ENCODE measurements around the gene ACADL.

ACADL gene

DNA sequence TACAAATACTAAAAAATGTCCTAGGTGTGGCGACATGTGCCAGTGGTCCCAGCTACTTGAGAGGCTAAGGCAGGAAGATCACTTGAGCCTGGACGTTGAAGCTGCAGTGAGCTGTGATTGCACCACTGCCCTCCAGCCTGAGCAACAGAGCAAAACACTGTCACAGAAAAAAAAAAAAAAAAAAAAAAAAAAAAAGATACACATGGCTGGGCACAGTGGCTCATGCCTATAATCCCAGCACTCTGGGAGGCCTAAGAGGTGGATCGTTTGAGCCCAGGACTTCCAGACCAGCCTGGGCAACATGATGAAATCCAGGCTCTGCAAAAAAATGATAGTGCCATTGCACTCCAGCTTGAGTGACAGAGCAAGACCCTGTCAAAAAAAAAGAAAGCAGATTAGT lies 67.7 kb downstream of the ACADL start:
- no peak overlapping the region for H3K4me3 ChIP-seq (ENCODE audit: low read depth in 1 of 5, low read length in 5 of 5)
- no peaks in the 10 kb centered on the region for H3K27me3 ChIP-seq (ENCODE audit: control insufficient read depth in 5 of 5, insufficient read depth in 4 of 5, low read length in 5 of 5)
- peaks cover 0 to 5% (median 1%) of the 10 kb centered on the region in 5 donors for H3K4me1 ChIP-seq (ENCODE audit: control insufficient read depth in 5 of 5, insufficient read depth in 5 of 5, low read length in 5 of 5)
- H3K9ac ChIP-seq (ENCODE audit: low read length in 5 of 5), result no peak overlapping the region
- peaks cover 10 to 17% (median 14%) of the 10 kb centered on the region in 5 donors for H3K36me3 ChIP-seq (ENCODE audit: control insufficient read depth in 5 of 5, insufficient read depth in 5 of 5, low read length in 5 of 5)
- no peaks in the 10 kb centered on the region for H3K9me3 ChIP-seq (ENCODE audit: control insufficient read depth in 5 of 5, low read length in 5 of 5)
- H3K27ac ChIP-seq (ENCODE audit: low read depth, low read length), result no peak overlapping the region

DNA sequence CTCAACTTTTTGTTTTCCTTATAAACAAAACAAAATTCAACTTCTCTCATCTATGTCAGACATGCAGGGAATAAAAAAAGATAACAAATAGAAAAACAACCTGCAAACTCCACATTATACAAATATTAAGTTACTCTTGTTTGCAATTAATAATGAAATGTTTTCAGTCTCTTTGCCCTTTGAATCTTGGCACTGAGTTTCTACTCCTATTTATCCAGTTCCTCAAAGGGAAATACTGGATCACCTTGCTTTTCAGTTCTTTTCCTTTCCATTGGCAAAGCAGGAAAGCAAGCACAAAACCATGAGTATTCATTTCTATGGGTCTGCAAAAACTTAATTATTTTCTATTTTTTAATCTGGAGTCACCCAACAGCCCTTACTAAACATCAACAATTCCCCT lies 77.6 kb downstream of the ACADL start:
- Histone ChIP-seq H3K27me3 (ENCODE audit: control insufficient read depth in 5 of 5, insufficient read depth in 4 of 5, low read length in 5 of 5) (no peaks in the 10 kb centered on the region), H3K4me3 (ENCODE audit: low read depth in 1 of 5, low read length in 5 of 5) (no peak overlapping the region), H3K9me3 (ENCODE audit: control insufficient read depth in 5 of 5, low read length in 5 of 5) (peaks cover 0 to 2% (median 0%) of the 10 kb centered on the region in 5 donors), H3K36me3 (ENCODE audit: control insufficient read depth in 5 of 5, insufficient read depth in 5 of 5, low read length in 5 of 5) (peaks cover 17 to 30% (median 25%) of the 10 kb centered on the region in 5 donors), H3K9ac (ENCODE audit: low read length in 5 of 5) (no peak overlapping the region), H3K27ac (ENCODE audit: low read depth, low read length) (no peak overlapping the region), H3K4me1 (ENCODE audit: control insufficient read depth in 5 of 5, insufficient read depth in 5 of 5, low read length in 5 of 5) (peaks cover 0 to 5% (median 0%) of the 10 kb centered on the region in 5 donors)

All from subcutaneous abdominal adipose tissue (tissue), 5 donors.